Activated CD4-positive, alpha-beta memory T cell treated with anti-CD3 and anti-CD28 coated beads for 36 hours (primary cell): Measurements from ENCODE around the gene NPSR1. TPM values are rescaled to one million over a fixed set of nuclear protein-coding genes. Genes with fewer than 3 reads are reported as not detected.

Experiments
- CTCF ChIA-PET: fragments of 350-600 bp; sonication (Branson Sonifier 250); formaldehyde crosslinking; loops from one replicate; lab custom pipeline; 2021; ENCODE audit warnings: antibody characterized with exemption, inconsistent platforms; lab: Charles Lee
- POLR2A ChIA-PET: fragments of 350-600 bp; sonication (Branson Sonifier 250); formaldehyde crosslinking; loops from one replicate; lab custom pipeline; 2021; ENCODE audit warnings: antibody characterized with exemption; lab: Charles Lee
- DNase-seq: peaks from one replicate; pipeline ENCODE4 v3.0.0-alpha.2; 2020
- H3K27ac Mint-ChIP-seq: one replicate; pipeline ENCODE4 v1.8.0; 2021; ENCODE audit warnings: mixed read lengths
- H3K27me3 Mint-ChIP-seq: one replicate; pipeline ENCODE4 v1.8.0; 2021; ENCODE audit warnings: mixed read lengths
- H3K36me3 Mint-ChIP-seq: one replicate; pipeline ENCODE4 v1.8.0; 2021; ENCODE audit warnings: mixed read lengths
- H3K4me1 Mint-ChIP-seq: one replicate; pipeline ENCODE4 v1.8.0; 2021; ENCODE audit warnings: low read depth, mixed read lengths
- H3K4me3 Mint-ChIP-seq: one replicate; pipeline ENCODE4 v1.8.0; 2021; ENCODE audit warnings: mild to moderate bottlenecking, mixed read lengths
- H3K9me3 Mint-ChIP-seq: one replicate; pipeline ENCODE4 v1.8.0; 2021; ENCODE audit warnings: mixed read lengths
- intact Hi-C: fragments of 100-400 bp; cut with micrococcal nuclease; formaldehyde crosslinking; loops from one replicate; pipeline ENCODE4 v1.15.1; 2023
- total RNA-seq, 2 experiments: library from RNA; stranded (reverse); gene quantifications; one replicate each; pipeline ENCODE4 v1.2.3, GENCODE V29; 2021

The NPSR1 gene
- total RNA-seq, 2 experiments from 2014 or later: not detected

- Mint-ChIP-seq H3K4me1 (peaks cover 24% of the 10 kb centered on the region), H3K27me3 (no peaks in the 10 kb centered on the region), H3K27ac (no peak overlapping the region), H3K36me3 (no peaks in the 10 kb centered on the region), H3K9me3 (no peaks in the 10 kb centered on the region), H3K4me3 (no peak overlapping the region)
- CTCF ChIA-PET: interaction anchor here (1.1 kb wide), 1 partner anchor 11 kb away, joined by 4 read pairs; no protein-coding TSS in a partner anchor
- no peak for DNase-seq
- intact Hi-C loops: no loop called here
- POLR2A ChIA-PET: no interaction called here
Observed at GRCh38 chr7:34723866-34724490, 66.0 kb downstream of the NPSR1 start.

GRCh38 chr7:34726221-34726620 lies 68.2 kb downstream of the NPSR1 start:
- Mint-ChIP-seq H3K9me3 (no peaks in the 10 kb centered on the region), H3K27me3 (no peaks in the 10 kb centered on the region), H3K36me3 (no peaks in the 10 kb centered on the region), H3K4me1 (peaks cover 19% of the 10 kb centered on the region), H3K4me3 (no peak overlapping the region), H3K27ac (no peak overlapping the region)
- intact Hi-C loops: no loop called here
- POLR2A ChIA-PET: no interaction called here
- no peak for DNase-seq
- CTCF ChIA-PET: no interaction called here

GRCh38 chr7:34727464-34727995 lies 69.5 kb downstream of the NPSR1 start:
- intact Hi-C loops: no loop called here
- ChIA-PET CTCF (interaction anchor here (0.5 kb wide), 1 partner anchor 42 kb away, joined by 4 read pairs; no protein-coding TSS in a partner anchor), POLR2A (no interaction called here)
- H3K4me1 Mint-ChIP-seq: peaks cover 17% of the 10 kb centered on the region
- H3K4me3 Mint-ChIP-seq: no peak overlapping the region
- H3K36me3 Mint-ChIP-seq: no peaks in the 10 kb centered on the region
- no peaks in the 10 kb centered on the region for H3K27me3 Mint-ChIP-seq
- H3K9me3 Mint-ChIP-seq: no peaks in the 10 kb centered on the region
- no peak for DNase-seq
- H3K27ac Mint-ChIP-seq: no peak overlapping the region

- Mint-ChIP-seq H3K4me3 (no peak overlapping the region), H3K27me3 (no peaks in the 10 kb centered on the region), H3K27ac (no peak overlapping the region), H3K4me1 (peaks cover 14% of the 10 kb centered on the region), H3K9me3 (no peaks in the 10 kb centered on the region), H3K36me3 (no peaks in the 10 kb centered on the region)
- no peak for DNase-seq
- intact Hi-C loops: no loop called here
- ChIA-PET CTCF (no interaction called here), POLR2A (no interaction called here)
Observed at GRCh38 chr7:34728156-34728555, 70.1 kb downstream of the NPSR1 start.

GRCh38 chr7:34734771-34735170 lies 76.8 kb downstream of the NPSR1 start:
- H3K4me1 Mint-ChIP-seq: no peaks in the 10 kb centered on the region
- no peak for DNase-seq

GRCh38 chr7:34735526-34735925 lies 77.5 kb downstream of the NPSR1 start:
- POLR2A ChIA-PET: no interaction called here
- no peak for DNase-seq
- H3K9me3 Mint-ChIP-seq: no peaks in the 10 kb centered on the region
- H3K27ac Mint-ChIP-seq: no peak overlapping the region
- H3K4me1 Mint-ChIP-seq: no peaks in the 10 kb centered on the region
- peaks cover 1% of the 10 kb centered on the region for H3K27me3 Mint-ChIP-seq
- CTCF ChIA-PET: interaction anchor here (1.2 kb wide), 1 partner anchor 12 kb away, joined by 4 read pairs; no protein-coding TSS in a partner anchor
- no peaks in the 10 kb centered on the region for H3K36me3 Mint-ChIP-seq
- no peak overlapping the region for H3K4me3 Mint-ChIP-seq
- intact Hi-C loops: no loop called here

More at GRCh38 chr7:34734771-34735170, 76.8 kb downstream of the NPSR1 start:
- ChIA-PET POLR2A (no interaction called here), CTCF (interaction anchor here (1.2 kb wide), 1 partner anchor 11 kb away, joined by 4 read pairs; no protein-coding TSS in a partner anchor)
- Mint-ChIP-seq H3K36me3 (no peaks in the 10 kb centered on the region), H3K9me3 (no peaks in the 10 kb centered on the region), H3K27me3 (peaks cover under 1% of the 10 kb centered on the region), H3K27ac (no peak overlapping the region), H3K4me3 (no peak overlapping the region)
- intact Hi-C loops: no loop called here

- peaks cover 11% of the 10 kb centered on the region for H3K27me3 Mint-ChIP-seq
- no peak for DNase-seq
- no peak overlapping the region for H3K4me3 Mint-ChIP-seq
- ChIA-PET POLR2A (no interaction called here), CTCF (no interaction called here)
- no peaks in the 10 kb centered on the region for H3K4me1 Mint-ChIP-seq
- H3K36me3 Mint-ChIP-seq: no peaks in the 10 kb centered on the region
- H3K27ac Mint-ChIP-seq: no peak overlapping the region
- H3K9me3 Mint-ChIP-seq: no peaks in the 10 kb centered on the region
- intact Hi-C loops: no loop called here
Observed at GRCh38 chr7:34739651-34740300, 81.8 kb downstream of the NPSR1 start.

GRCh38 chr7:34740840-34741239 lies 82.8 kb downstream of the NPSR1 start:
- Mint-ChIP-seq H3K27me3 (peaks cover 11% of the 10 kb centered on the region), H3K4me3 (no peak overlapping the region), H3K4me1 (no peaks in the 10 kb centered on the region), H3K27ac (no peak overlapping the region), H3K9me3 (no peaks in the 10 kb centered on the region), H3K36me3 (no peaks in the 10 kb centered on the region)
- intact Hi-C loops: no loop called here
- POLR2A ChIA-PET: no interaction called here
- CTCF ChIA-PET: no interaction called here
- no peak for DNase-seq

GRCh38 chr7:34747176-34747781 lies 89.3 kb downstream of the NPSR1 start:
- Mint-ChIP-seq H3K27me3 (peaks cover 12% of the 10 kb centered on the region), H3K36me3 (no peaks in the 10 kb centered on the region), H3K4me3 (no peak overlapping the region), H3K27ac (no peak overlapping the region), H3K4me1 (no peaks in the 10 kb centered on the region), H3K9me3 (no peaks in the 10 kb centered on the region)
- DNase-seq: no peak
- intact Hi-C loops: no loop called here
- ChIA-PET CTCF (interaction anchor here (0.7 kb wide), 1 partner anchor 611 kb away, joined by 6 read pairs; no protein-coding TSS in a partner anchor), POLR2A (no interaction called here)

- no peaks in the 10 kb centered on the region for H3K4me1 Mint-ChIP-seq
- CTCF ChIA-PET: no interaction called here
- DNase-seq: no peak
- POLR2A ChIA-PET: no interaction called here
- H3K9me3 Mint-ChIP-seq: no peaks in the 10 kb centered on the region
- H3K27ac Mint-ChIP-seq: no peak overlapping the region
- peaks cover 5% of the 10 kb centered on the region for H3K27me3 Mint-ChIP-seq
- no peak overlapping the region for H3K4me3 Mint-ChIP-seq
- H3K36me3 Mint-ChIP-seq: no peaks in the 10 kb centered on the region
- intact Hi-C loops: no loop called here
Observed at GRCh38 chr7:34747867-34748727, 90.1 kb downstream of the NPSR1 start.

- no peak for DNase-seq
- H3K36me3 Mint-ChIP-seq: no peaks in the 10 kb centered on the region
- H3K27ac Mint-ChIP-seq: no peak overlapping the region
- H3K4me3 Mint-ChIP-seq: no peak overlapping the region
- intact Hi-C loops: no loop called here
- CTCF ChIA-PET: no interaction called here
- H3K4me1 Mint-ChIP-seq: no peaks in the 10 kb centered on the region
- POLR2A ChIA-PET: no interaction called here
- H3K9me3 Mint-ChIP-seq: no peaks in the 10 kb centered on the region
- peaks cover 5% of the 10 kb centered on the region for H3K27me3 Mint-ChIP-seq
Observed at GRCh38 chr7:34748728-34749089, 90.7 kb downstream of the NPSR1 start.

- Mint-ChIP-seq H3K4me3 (no peak overlapping the region), H3K9me3 (no peaks in the 10 kb centered on the region), H3K4me1 (no peaks in the 10 kb centered on the region), H3K36me3 (no peaks in the 10 kb centered on the region), H3K27me3 (peaks cover 4% of the 10 kb centered on the region), H3K27ac (no peak overlapping the region)
- CTCF ChIA-PET: no interaction called here
- intact Hi-C loops: no loop called here
- no peak for DNase-seq
- POLR2A ChIA-PET: no interaction called here
Observed at GRCh38 chr7:34749446-34749845, 91.4 kb downstream of the NPSR1 start.
